GM23338 (cell line): ENCODE data around the gene COPZ1. TPM values are rescaled to one million over a fixed set of nuclear protein-coding genes. Genes with fewer than 3 reads are reported as not detected.
A peak's percentile ranks its signal among the peaks of the same experiment; 100 is the strongest.

ENCODE experiments used
- ATAC-seq: fragments of 200-7000 bp; cut with Tn5 transposase; 3 replicates; pipeline ENCODE4 v1.9.1; 2020
- DNase-seq: peaks from one replicate; pipeline ENCODE4 v3.0.0-alpha.2; 2015; ENCODE audit warnings: low spot score
- H2AFZ ChIP-seq: fragments of 200-600 bp; sonication (generic); 2 replicates; pipeline ENCODE4 v1.8.0; 2016; ENCODE audit warnings: antibody characterized with exemption, mild to moderate bottlenecking, moderate library complexity
- H3F3A ChIP-seq: fragments of 200-600 bp; sonication (generic); replicated peaks from 2 replicates; pipeline ENCODE4 v1.8.0; 2017; ENCODE audit warnings: antibody characterized with exemption, mixed run types, low read depth
- H3K27ac ChIP-seq: fragments of 200-600 bp; sonication (generic); 2 replicates; pipeline ENCODE4 v1.6.1; 2016; ENCODE audit warnings: low read depth
- H3K27me3 ChIP-seq: fragments of 200-600 bp; sonication (generic); 2 replicates; pipeline ENCODE4 v1.8.0; 2016; ENCODE audit warnings: mild to moderate bottlenecking, mixed run types, moderate library complexity; ENCODE audit not compliant: insufficient read depth
- H3K36me3 ChIP-seq: fragments of 200-600 bp; sonication (generic); 2 replicates; pipeline ENCODE4 v1.8.0; 2016; ENCODE audit warnings: mild to moderate bottlenecking; ENCODE audit not compliant: insufficient read depth
- H3K4me1 ChIP-seq: fragments of 200-600 bp; sonication (generic); 2 replicates; pipeline ENCODE4 v1.8.0; 2016; ENCODE audit warnings: mild to moderate bottlenecking, moderate library complexity; ENCODE audit not compliant: insufficient read depth
- H3K4me2 ChIP-seq: fragments of 200-600 bp; sonication (generic); 2 replicates; pipeline ENCODE4 v1.7.1; 2017; ENCODE audit warnings: mixed run types
- H3K4me3 ChIP-seq: fragments of 200-600 bp; sonication (generic); 2 replicates; pipeline ENCODE4 v1.6.1; 2016; ENCODE audit warnings: mixed run types
- H3K79me2 ChIP-seq: fragments of 200-600 bp; sonication (generic); replicated peaks from 2 replicates; pipeline ENCODE4 v1.8.0; 2017; ENCODE audit warnings: mild to moderate bottlenecking; ENCODE audit not compliant: insufficient read depth
- H3K9me2 ChIP-seq: fragments of 200-600 bp; sonication (generic); 2 replicates; pipeline ENCODE4 v1.8.0; 2017; ENCODE audit not compliant: insufficient read depth
- H4K20me1 ChIP-seq: fragments of 200-600 bp; sonication (generic); replicated peaks from 2 replicates; pipeline ENCODE4 v1.8.0; 2017; ENCODE audit warnings: mild to moderate bottlenecking; ENCODE audit not compliant: insufficient read depth
- H3K27ac Mint-ChIP-seq: 2 replicates; pipeline ENCODE4 v1.8.0; 2020; ENCODE audit warnings: inconsistent platforms, mild to moderate bottlenecking, moderate library complexity, mixed read lengths
- H3K27me3 Mint-ChIP-seq: 3 replicates; pipeline ENCODE4 v1.8.0; 2022; ENCODE audit warnings: low read depth, mild to moderate bottlenecking, moderate library complexity, mixed read lengths, inconsistent platforms; ENCODE audit not compliant: insufficient read depth, poor library complexity
- H3K36me3 Mint-ChIP-seq: 3 replicates; pipeline ENCODE4 v1.8.0; 2021; ENCODE audit warnings: low read depth, mild to moderate bottlenecking, inconsistent platforms, moderate library complexity, mixed read lengths
- H3K4me1 Mint-ChIP-seq: 3 replicates; pipeline ENCODE4 v1.8.0; 2020; ENCODE audit warnings: mild to moderate bottlenecking, inconsistent platforms, mixed read lengths
- H3K4me3 Mint-ChIP-seq: 3 replicates; pipeline ENCODE4 v1.8.0; 2021; ENCODE audit warnings: moderate library complexity, mild to moderate bottlenecking, inconsistent platforms, mixed read lengths
- H3K9me3 Mint-ChIP-seq: 3 replicates; pipeline ENCODE4 v1.8.0; 2020; ENCODE audit warnings: moderate library complexity, mild to moderate bottlenecking, inconsistent platforms, mixed read lengths
- EZH2 ChIP-seq: fragments of 200-600 bp; sonication (generic); IDR thresholded peaks from one replicate; pipeline ENCODE4 v1.8.0; 2017; ENCODE audit warnings: antibody characterized with exemption, mild to moderate bottlenecking, low read depth; ENCODE audit not compliant: unreplicated experiment
- POLR2AphosphoS5 ChIP-seq: IDR thresholded peaks from 2 replicates; pipeline ENCODE4 v1.6.1; 2016; ENCODE audit warnings: antibody characterized with exemption, low read depth
- polyA plus RNA-seq: library from polyadenylated mRNA; unstranded; fragments of >200 nt; fragmentation: Nextera tagmentation; extraction: Ambion mirVana; gene quantifications from 2 replicates; pipeline ENCODE4 v1.2.1, GENCODE V29; 2016
- total RNA-seq: library from RNA; depleted of rRNA; stranded (reverse); fragments of >200 nt; shearing (Covaris generic); gene quantifications from 2 replicates; pipeline ENCODE4 v1.2.3, GENCODE V29; 2014
- TF ChIP-seq, protein P1 (sequence below): IDR thresholded peaks from one replicate; pipeline ENCODE4 v1.6.1; 2018; ENCODE audit warnings: antibody characterized with exemption; ENCODE audit not compliant: unreplicated experiment
- TF ChIP-seq, protein P2 (sequence below): IDR thresholded peaks from 2 replicates; pipeline ENCODE4 v1.6.1; 2016; ENCODE audit warnings: antibody characterized with exemption

Gene COPZ1
- total and polyA plus RNA-seq, 2 experiments from 2014 or later, result 79.9 to 91.2 TPM

DNA sequence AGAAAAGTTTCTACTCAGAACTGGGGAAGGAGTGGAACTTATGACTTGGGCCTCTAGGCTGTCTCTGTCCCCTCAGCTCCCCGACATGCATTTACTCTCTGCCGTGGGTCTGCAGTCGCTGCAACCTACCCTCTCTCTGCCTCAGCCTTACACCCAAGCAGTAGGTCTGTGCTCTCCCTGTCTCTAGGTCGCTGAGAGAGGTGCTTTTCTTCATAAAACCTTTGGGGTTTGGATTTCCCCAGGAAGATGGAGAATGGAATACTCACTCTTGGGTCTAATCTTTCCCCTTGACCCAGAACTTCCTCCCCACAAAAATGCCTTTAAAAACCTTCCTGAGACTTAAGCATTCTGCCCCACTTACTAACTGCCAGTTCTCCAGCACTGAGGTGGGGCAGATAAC lies 26.4 kb downstream of the COPZ1 start:
- DNase-seq (no peak), ATAC-seq (peak; percentile 17)
- TF ChIP-seq, protein P1, sequence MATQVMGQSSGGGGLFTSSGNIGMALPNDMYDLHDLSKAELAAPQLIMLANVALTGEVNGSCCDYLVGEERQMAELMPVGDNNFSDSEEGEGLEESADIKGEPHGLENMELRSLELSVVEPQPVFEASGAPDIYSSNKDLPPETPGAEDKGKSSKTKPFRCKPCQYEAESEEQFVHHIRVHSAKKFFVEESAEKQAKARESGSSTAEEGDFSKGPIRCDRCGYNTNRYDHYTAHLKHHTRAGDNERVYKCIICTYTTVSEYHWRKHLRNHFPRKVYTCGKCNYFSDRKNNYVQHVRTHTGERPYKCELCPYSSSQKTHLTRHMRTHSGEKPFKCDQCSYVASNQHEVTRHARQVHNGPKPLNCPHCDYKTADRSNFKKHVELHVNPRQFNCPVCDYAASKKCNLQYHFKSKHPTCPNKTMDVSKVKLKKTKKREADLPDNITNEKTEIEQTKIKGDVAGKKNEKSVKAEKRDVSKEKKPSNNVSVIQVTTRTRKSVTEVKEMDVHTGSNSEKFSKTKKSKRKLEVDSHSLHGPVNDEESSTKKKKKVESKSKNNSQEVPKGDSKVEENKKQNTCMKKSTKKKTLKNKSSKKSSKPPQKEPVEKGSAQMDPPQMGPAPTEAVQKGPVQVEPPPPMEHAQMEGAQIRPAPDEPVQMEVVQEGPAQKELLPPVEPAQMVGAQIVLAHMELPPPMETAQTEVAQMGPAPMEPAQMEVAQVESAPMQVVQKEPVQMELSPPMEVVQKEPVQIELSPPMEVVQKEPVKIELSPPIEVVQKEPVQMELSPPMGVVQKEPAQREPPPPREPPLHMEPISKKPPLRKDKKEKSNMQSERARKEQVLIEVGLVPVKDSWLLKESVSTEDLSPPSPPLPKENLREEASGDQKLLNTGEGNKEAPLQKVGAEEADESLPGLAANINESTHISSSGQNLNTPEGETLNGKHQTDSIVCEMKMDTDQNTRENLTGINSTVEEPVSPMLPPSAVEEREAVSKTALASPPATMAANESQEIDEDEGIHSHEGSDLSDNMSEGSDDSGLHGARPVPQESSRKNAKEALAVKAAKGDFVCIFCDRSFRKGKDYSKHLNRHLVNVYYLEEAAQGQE, result no peak
- TF ChIP-seq POLR2AphosphoS5, result 0 out of 2 replicates have a peak, but pooled peaks have one; percentile 2
- peaks cover 34% of the 10 kb centered on the region for H3F3A ChIP-seq
- no peaks in the 10 kb centered on the region for H3K9me2 ChIP-seq
- peaks cover 23% of the 10 kb centered on the region; the same call in 1 of the 2 replicates for H3K36me3 ChIP-seq
- H2AFZ ChIP-seq, result no peak overlapping the region
- peaks cover 68% of the 10 kb centered on the region for H3K4me1 ChIP-seq
- peak overlapping the region; percentile 61 for H3K4me3 ChIP-seq
- Mint-ChIP-seq H3K27me3 (peaks cover 44% of the 10 kb centered on the region), H3K4me1 (peaks cover 51% of the 10 kb centered on the region), H3K36me3 (peaks cover 37% of the 10 kb centered on the region), H3K9me3 (no peaks in the 10 kb centered on the region; the same call in 2 of the 3 replicates), H3K27ac (no peak overlapping the region), H3K4me3 (peak overlapping the region; percentile 82; the same call in 2 of the 3 replicates)
- no peaks in the 10 kb centered on the region; the same call in 1 of the 2 replicates for H3K79me2 ChIP-seq
- H3K4me2 ChIP-seq, result peak overlapping the region; percentile 91
- peaks cover 4% of the 10 kb centered on the region for H4K20me1 ChIP-seq
- H3K27ac ChIP-seq, result no peak overlapping the region
- peaks cover 33% of the 10 kb centered on the region; the same call in 1 of the 2 replicates for H3K27me3 ChIP-seq

DNA sequence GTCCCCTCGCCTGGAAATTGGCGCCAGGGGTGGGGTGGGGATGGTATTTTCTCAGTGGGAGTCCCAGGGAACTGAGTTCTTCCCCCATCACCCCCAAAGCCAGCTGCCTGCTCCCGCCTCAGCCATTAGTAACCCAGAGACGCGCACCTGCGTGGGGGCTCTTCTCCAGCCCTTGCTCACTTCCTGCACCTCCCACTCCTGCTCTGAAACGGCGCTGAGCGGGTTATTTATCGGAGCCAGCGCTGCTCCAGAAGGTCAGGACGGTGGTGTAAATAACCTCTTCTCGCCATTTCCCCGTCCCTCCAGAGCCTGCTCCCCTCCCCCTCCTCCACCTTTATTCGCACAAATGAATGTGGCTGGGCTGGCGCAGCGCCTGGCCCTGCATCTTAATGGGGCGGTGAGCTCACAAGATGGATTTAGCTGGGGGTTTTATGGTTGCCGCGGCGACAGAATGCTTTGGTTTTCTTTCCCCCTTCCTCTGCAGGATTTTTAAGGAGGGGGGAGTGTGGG lies 27.1 kb downstream of the COPZ1 start:
- TF ChIP-seq, protein P1, result no peak
- 0 out of 2 replicates have a peak, but pooled peaks have one; percentile 41 for TF ChIP-seq POLR2AphosphoS5
- TF ChIP-seq, protein P2, sequence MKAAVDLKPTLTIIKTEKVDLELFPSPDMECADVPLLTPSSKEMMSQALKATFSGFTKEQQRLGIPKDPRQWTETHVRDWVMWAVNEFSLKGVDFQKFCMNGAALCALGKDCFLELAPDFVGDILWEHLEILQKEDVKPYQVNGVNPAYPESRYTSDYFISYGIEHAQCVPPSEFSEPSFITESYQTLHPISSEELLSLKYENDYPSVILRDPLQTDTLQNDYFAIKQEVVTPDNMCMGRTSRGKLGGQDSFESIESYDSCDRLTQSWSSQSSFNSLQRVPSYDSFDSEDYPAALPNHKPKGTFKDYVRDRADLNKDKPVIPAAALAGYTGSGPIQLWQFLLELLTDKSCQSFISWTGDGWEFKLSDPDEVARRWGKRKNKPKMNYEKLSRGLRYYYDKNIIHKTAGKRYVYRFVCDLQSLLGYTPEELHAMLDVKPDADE, result no peak
- TF ChIP-seq EZH2, result no peak
- Histone ChIP-seq H3K79me2 (no peaks in the 10 kb centered on the region; the same call in 1 of the 2 replicates), H3K27ac (peak overlapping the region; percentile 87), H3K4me1 (peaks cover 76% of the 10 kb centered on the region), H3K4me2 (peak overlapping the region; percentile 91), H3F3A (peaks cover 34% of the 10 kb centered on the region), H3K36me3 (peaks cover 23% of the 10 kb centered on the region; the same call in 1 of the 2 replicates), H3K9me2 (no peaks in the 10 kb centered on the region), H3K4me3 (peak overlapping the region; percentile 61), H3K27me3 (peaks cover 33% of the 10 kb centered on the region; the same call in 1 of the 2 replicates), H2AFZ (0 out of 2 replicates have a peak overlapping the region, but pooled peaks have one; percentile 16), H4K20me1 (peaks cover 4% of the 10 kb centered on the region)
- peak; percentile 75 for ATAC-seq
- Mint-ChIP-seq H3K9me3 (no peaks in the 10 kb centered on the region; the same call in 2 of the 3 replicates), H3K27ac (peak overlapping the region; percentile 85), H3K27me3 (peaks cover 47% of the 10 kb centered on the region), H3K4me1 (peaks cover 51% of the 10 kb centered on the region), H3K4me3 (peak overlapping the region; percentile 82), H3K36me3 (peaks cover 32% of the 10 kb centered on the region)
- DNase-seq, result peak; percentile 92
